GM12892 (cell line): ENCODE results near the gene SPATA22.

Source experiments
- POLR2A ChIP-seq: IDR thresholded peaks from 2 replicates; pipeline ENCODE4 v1.6.1; 2011; ENCODE audit warnings: low read depth, low read length, control low read depth
- POLR2AphosphoS5 ChIP-seq: IDR thresholded peaks from 2 replicates; pipeline ENCODE4 v1.6.1; 2011; ENCODE audit warnings: low read depth, low read length, control low read depth

DNA sequence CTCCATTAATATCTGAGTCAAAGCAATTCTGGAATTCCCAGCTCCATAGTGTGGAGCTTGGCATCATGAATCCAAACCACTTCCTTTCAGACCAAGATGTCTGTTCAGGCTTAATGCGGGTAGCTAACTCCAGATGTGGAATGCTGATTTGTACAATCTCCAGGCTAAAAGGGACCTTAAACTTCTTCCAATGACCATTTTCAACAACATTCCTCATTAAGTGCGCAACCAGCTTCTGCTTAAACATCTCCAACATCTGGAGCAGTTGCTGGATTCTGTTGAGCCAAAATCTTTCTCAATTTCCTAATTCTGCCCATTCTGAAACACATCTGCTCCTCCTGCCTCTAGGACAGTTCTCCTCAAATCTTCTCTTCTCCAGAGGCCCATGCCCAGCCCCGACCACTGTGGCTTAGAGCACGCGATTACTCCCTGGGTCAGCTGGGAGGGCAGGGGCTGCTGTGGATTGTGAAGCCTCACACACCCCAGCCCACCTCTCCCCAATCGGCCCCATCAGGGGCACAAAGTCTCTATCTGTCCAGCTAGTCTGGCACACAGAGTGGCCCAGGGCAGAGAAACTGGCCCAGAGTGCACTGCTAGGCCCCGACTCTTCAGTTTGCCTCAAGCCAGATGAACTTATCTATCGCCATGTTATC lies 40.4 kb upstream of the SPATA22 start:
- TF ChIP-seq POLR2AphosphoS5: no peak
- TF ChIP-seq POLR2A: no peak
